Neural cell (in vitro differentiated cells): ENCODE measurements around the gene MYRF.

Experiments used
- CTCF ChIP-seq: fragments of 450-650 bp; IDR thresholded peaks from 2 replicates; pipeline ENCODE4 v1.5.1; 2014; ENCODE audit warnings: antibody characterized with exemption, mild to moderate bottlenecking, moderate library complexity; ENCODE audit not compliant: poor library complexity, severe bottlenecking
- EP300 ChIP-seq: fragments of 450-650 bp; conservative IDR thresholded peaks from 2 replicates; pipeline ENCODE4 v1.6.1; 2014; ENCODE audit warnings: antibody characterized with exemption, mild to moderate bottlenecking, moderate library complexity; ENCODE audit not compliant: poor library complexity, severe bottlenecking

GRCh38 chr11:61709572-61709971, 42.9 kb upstream of the MYRF start:
- TF ChIP-seq CTCF (no peak), EP300 (no peak)
